CD4-positive, alpha-beta T cell (primary cell): ENCODE results near the gene IQSEC3. TPM values are rescaled to one million over a fixed set of nuclear protein-coding genes. Genes with fewer than 3 reads are reported as not detected.

Experiments
- ATAC-seq: fragments of 200-7000 bp; cut with Tn5 transposase; one replicate; pipeline ENCODE4 v1.10.0; 2022; ENCODE audit warnings: mild to moderate bottlenecking; ENCODE audit not compliant: poor library complexity
- CTCF ChIA-PET: fragments of 350-600 bp; sonication (Branson Sonifier 250); formaldehyde crosslinking; loops from one replicate; lab custom pipeline; 2021; ENCODE audit warnings: antibody characterized with exemption, inconsistent platforms; lab: Charles Lee
- POLR2A ChIA-PET: fragments of 350-600 bp; sonication (Branson Sonifier 250); formaldehyde crosslinking; loops from one replicate; lab custom pipeline; 2021; ENCODE audit warnings: antibody characterized with exemption, inconsistent platforms; lab: Charles Lee
- DNase-seq, 14 experiments: peaks; one replicate each; pipeline ENCODE4 v3.0.0-alpha.2; 2013 to 2020; ENCODE audit warnings: mixed read lengths in 2 of 14
- H3K27ac ChIP-seq, 2 donors: one replicate each; pipeline versions ENCODE4 v1.5.1 to v1.7.0; 2013; ENCODE audit warnings: low read length in 2 of 2, low read depth in 1 of 2, mild to moderate bottlenecking in 1 of 2
- H3K27me3 ChIP-seq, 2 experiments: 1 replicate in 1 of 2; 2 replicates in 1 of 2; pipeline versions ENCODE4 v1.6.1 to v1.7.0; 2013; ENCODE audit warnings: low read length in 2 of 2, control low read depth in 1 of 2, mild to moderate bottlenecking in 1 of 2, moderate library complexity in 1 of 2; ENCODE audit not compliant: insufficient read depth in 2 of 2, control insufficient read depth in 1 of 2
- H3K36me3 ChIP-seq: one replicate; pipeline ENCODE4 v1.6.1; 2013; ENCODE audit warnings: low read length, control low read depth; ENCODE audit not compliant: insufficient read depth
- H3K4me1 ChIP-seq: one replicate; pipeline ENCODE4 v1.6.1; 2013; ENCODE audit warnings: low read length, control low read depth; ENCODE audit not compliant: insufficient read depth
- H3K4me3 ChIP-seq: one replicate; pipeline ENCODE4 v1.5.1; 2013; ENCODE audit warnings: mild to moderate bottlenecking, low read length, moderate library complexity
- H3K9me3 ChIP-seq, 2 experiments: 1 replicate in 1 of 2; 2 replicates in 1 of 2; pipeline versions ENCODE4 v1.6.1 to v1.7.0; 2013; ENCODE audit warnings: low read length in 2 of 2, mild to moderate bottlenecking in 2 of 2, control low read depth in 1 of 2, moderate library complexity in 1 of 2; ENCODE audit not compliant: control insufficient read depth in 1 of 2, insufficient read depth in 1 of 2
- H3K27ac Mint-ChIP-seq: one replicate; pipeline ENCODE4 v1.8.0; 2020; ENCODE audit warnings: mixed read lengths
- H3K27me3 Mint-ChIP-seq: one replicate; pipeline ENCODE4 v1.8.0; 2021; ENCODE audit warnings: mixed read lengths
- H3K36me3 Mint-ChIP-seq: one replicate; pipeline ENCODE4 v1.8.0; 2021; ENCODE audit warnings: low read depth, mixed read lengths
- H3K4me1 Mint-ChIP-seq: one replicate; pipeline ENCODE4 v1.8.0; 2021; ENCODE audit warnings: low read depth, mixed read lengths
- H3K4me3 Mint-ChIP-seq: one replicate; pipeline ENCODE4 v1.8.0; 2020; ENCODE audit warnings: mild to moderate bottlenecking, mixed read lengths
- H3K9me3 Mint-ChIP-seq: one replicate; pipeline ENCODE4 v1.8.0; 2020; ENCODE audit warnings: mixed read lengths
- CTCF ChIP-seq: fragments of 200-600 bp; IDR thresholded peaks from one replicate; pipeline ENCODE4 v1.8.0; 2022; ENCODE audit warnings: antibody characterized with exemption, mild to moderate bottlenecking
- intact Hi-C, 2 experiments: fragments of 100-400 bp; cut with DNase I in 1 of 2; cut with micrococcal nuclease in 1 of 2; formaldehyde crosslinking; loops; one replicate each; pipeline versions ENCODE4 v1.15.1 to v1.9.0; 2023 to 2025; cut with DNase I, micrococcal nuclease
- total RNA-seq, 174 experiments: library from RNA in 2 of 174; stranded (reverse) in 2 of 174; gene quantifications; one replicate each; pipeline ENCODE4 v1.2.3 and lab custom pipeline; 2021 to 2026

Gene IQSEC3
- total RNA-seq, 2 experiments from 2014 or later, result 0.19 TPM; not detected in 1

DNA sequence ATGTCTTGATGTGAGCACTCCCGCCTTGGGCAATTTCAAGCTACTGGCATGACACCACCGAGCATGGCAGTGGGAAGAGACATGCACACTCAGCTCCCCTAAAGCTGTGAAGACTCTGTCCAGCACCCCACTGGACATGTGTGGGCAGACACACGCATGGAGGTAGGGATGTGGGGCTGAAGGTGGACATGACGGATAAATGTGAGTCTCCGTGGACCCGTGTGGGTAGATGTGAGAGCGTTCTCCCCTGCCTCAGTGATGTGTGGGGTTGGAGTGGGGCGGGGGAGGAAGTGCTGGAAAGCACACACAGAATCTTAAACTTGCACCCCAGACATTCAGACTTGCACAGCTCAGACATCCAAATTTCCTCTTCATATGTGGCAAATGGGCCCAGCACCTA is 134.8 kb downstream of the IQSEC3 start:
- peaks cover 71% of the 10 kb centered on the region for H3K27me3 Mint-ChIP-seq

GRCh38 chr12:202081-202731 is 135.6 kb downstream of the IQSEC3 start:
- ChIA-PET CTCF (no interaction called here), POLR2A (no interaction called here)
- no peak for TF ChIP-seq CTCF
- H3K27me3 Mint-ChIP-seq, result peaks cover 76% of the 10 kb centered on the region
- no peaks in the 10 kb centered on the region for H3K36me3 Mint-ChIP-seq
- Histone ChIP-seq H3K4me3 (no peak overlapping the region), H3K36me3 (no peaks in the 10 kb centered on the region), H3K27ac (no peak overlapping the region), H3K9me3 (peaks cover 0 to 3% of the 10 kb centered on the region in 2 experiments), H3K27me3 (peaks cover 20 to 41% of the 10 kb centered on the region in 2 experiments), H3K4me1 (peaks cover 2% of the 10 kb centered on the region)
- intact Hi-C loops, result no loop called here
- DNase-seq (no peak), ATAC-seq (no peak)
- no peaks in the 10 kb centered on the region for H3K9me3 Mint-ChIP-seq
- H3K4me1 Mint-ChIP-seq, result peaks cover 4% of the 10 kb centered on the region
- no peak overlapping the region for H3K4me3 Mint-ChIP-seq
- no peak overlapping the region for H3K27ac Mint-ChIP-seq

More for the DNA sequence above, 134.8 kb downstream of the IQSEC3 start:
- ATAC-seq (no peak), DNase-seq (no peak)
- Histone ChIP-seq H3K4me3 (no peak overlapping the region), H3K27ac (no peak overlapping the region), H3K36me3 (no peaks in the 10 kb centered on the region), H3K9me3 (peaks cover 0 to 8% of the 10 kb centered on the region in 2 experiments), H3K27me3 (peaks cover 17 to 35% of the 10 kb centered on the region in 2 experiments), H3K4me1 (peaks cover 2% of the 10 kb centered on the region)
- Mint-ChIP-seq H3K4me1 (peaks cover 4% of the 10 kb centered on the region), H3K36me3 (no peaks in the 10 kb centered on the region), H3K27ac (no peak overlapping the region), H3K9me3 (no peaks in the 10 kb centered on the region), H3K4me3 (no peak overlapping the region)
- POLR2A ChIA-PET, result no interaction called here
- no peak for TF ChIP-seq CTCF
- intact Hi-C loops, result no loop called here
- CTCF ChIA-PET, result no interaction called here

DNA sequence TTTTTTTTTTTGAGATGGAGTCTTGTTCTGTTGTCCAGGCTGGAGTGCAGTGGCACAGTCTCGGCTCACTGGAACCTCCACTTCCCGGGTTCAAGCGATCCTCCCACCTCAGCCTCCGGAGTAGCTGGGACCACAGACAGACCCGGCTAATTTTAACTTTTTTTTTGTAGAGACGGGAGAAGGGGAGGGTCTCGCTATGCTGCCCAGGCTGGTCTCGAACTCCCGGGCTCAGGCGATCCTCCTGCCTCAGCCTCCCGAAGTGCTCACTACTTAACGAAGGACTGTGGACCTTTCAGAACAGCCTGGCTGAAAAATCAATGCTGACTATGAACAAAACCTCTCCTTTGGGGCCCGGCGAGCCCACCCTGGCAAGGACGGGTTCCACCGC is 136.5 kb downstream of the IQSEC3 start:
- H3K4me1 Mint-ChIP-seq, result peaks cover 4% of the 10 kb centered on the region
- no peak overlapping the region for H3K4me3 Mint-ChIP-seq
- ChIA-PET CTCF (no interaction called here), POLR2A (no interaction called here)
- Histone ChIP-seq H3K4me3 (no peak overlapping the region), H3K9me3 (peaks cover 0 to 3% of the 10 kb centered on the region in 2 experiments), H3K4me1 (peaks cover 2% of the 10 kb centered on the region), H3K36me3 (no peaks in the 10 kb centered on the region), H3K27ac (no peak overlapping the region), H3K27me3 (peaks cover 23 to 41% of the 10 kb centered on the region in 2 experiments)
- no peak for TF ChIP-seq CTCF
- DNase-seq (no peak), ATAC-seq (no peak)
- intact Hi-C loops, result no loop called here
- peaks cover 72% of the 10 kb centered on the region for H3K27me3 Mint-ChIP-seq
- no peaks in the 10 kb centered on the region for H3K9me3 Mint-ChIP-seq
- H3K36me3 Mint-ChIP-seq, result no peaks in the 10 kb centered on the region
- no peak overlapping the region for H3K27ac Mint-ChIP-seq
